ENCODE data around the gene STK39.

STK39 gene

DNA sequence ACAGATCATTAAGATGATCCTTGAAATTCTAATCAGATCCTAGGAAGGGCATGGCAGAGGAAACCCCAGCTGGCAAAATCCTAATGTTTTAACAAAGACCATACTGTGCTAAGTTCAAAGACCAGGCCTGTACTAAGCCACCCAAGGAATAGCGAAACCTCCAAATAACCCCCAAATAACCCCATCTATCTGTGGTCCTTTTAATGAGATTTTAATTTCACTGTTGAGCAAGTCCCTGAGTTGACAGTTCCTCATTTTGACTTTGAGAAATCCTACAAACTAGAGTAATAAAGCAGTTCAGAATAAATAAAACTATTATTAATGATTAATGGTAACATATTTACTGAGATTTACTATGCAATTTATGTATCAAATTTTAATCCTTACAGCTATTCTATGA is 259.8 kb downstream of the STK39 start:
- TF ChIP-seq, protein P1, sequence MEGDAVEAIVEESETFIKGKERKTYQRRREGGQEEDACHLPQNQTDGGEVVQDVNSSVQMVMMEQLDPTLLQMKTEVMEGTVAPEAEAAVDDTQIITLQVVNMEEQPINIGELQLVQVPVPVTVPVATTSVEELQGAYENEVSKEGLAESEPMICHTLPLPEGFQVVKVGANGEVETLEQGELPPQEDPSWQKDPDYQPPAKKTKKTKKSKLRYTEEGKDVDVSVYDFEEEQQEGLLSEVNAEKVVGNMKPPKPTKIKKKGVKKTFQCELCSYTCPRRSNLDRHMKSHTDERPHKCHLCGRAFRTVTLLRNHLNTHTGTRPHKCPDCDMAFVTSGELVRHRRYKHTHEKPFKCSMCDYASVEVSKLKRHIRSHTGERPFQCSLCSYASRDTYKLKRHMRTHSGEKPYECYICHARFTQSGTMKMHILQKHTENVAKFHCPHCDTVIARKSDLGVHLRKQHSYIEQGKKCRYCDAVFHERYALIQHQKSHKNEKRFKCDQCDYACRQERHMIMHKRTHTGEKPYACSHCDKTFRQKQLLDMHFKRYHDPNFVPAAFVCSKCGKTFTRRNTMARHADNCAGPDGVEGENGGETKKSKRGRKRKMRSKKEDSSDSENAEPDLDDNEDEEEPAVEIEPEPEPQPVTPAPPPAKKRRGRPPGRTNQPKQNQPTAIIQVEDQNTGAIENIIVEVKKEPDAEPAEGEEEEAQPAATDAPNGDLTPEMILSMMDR (IDR thresholded peaks at IDR 0.05; ENCODE audit: low read depth, low read length) = no peak
- DNase-seq (ENCODE audit: low read depth in 2 of 2) = no peak
- H3K4me3 ChIP-seq (replicated peaks in 1 of 2; ENCODE audit: low read depth in 2 of 2, low read length in 2 of 2) = no peak overlapping the region

DNA sequence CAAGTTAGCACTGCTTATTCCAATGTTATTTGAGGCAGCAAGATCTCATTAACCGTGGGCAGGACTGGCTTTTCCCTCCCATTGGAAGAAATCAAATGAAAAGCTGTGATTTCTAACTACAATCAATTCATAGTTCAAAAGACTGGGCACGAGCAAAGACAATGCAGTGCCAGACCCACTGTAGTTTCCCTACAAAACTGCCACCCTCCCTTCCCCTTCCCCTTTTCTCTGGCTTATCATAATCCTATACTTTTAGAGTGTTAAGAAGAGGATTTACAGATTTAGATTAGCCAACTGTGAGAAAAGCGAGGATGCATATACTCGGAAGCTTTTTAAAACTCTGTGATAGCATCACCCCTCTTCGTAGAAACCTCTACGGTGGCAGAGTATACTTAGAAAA is 260.4 kb downstream of the STK39 start:
- TF ChIP-seq, protein P1 (IDR thresholded peaks at IDR 0.05; ENCODE audit: low read depth, low read length) = no peak
- DNase-seq (ENCODE audit: low read depth in 2 of 2) = no peak
- no peak overlapping the region for H3K4me3 ChIP-seq (replicated peaks in 1 of 2; ENCODE audit: low read depth in 2 of 2, low read length in 2 of 2)

DNA sequence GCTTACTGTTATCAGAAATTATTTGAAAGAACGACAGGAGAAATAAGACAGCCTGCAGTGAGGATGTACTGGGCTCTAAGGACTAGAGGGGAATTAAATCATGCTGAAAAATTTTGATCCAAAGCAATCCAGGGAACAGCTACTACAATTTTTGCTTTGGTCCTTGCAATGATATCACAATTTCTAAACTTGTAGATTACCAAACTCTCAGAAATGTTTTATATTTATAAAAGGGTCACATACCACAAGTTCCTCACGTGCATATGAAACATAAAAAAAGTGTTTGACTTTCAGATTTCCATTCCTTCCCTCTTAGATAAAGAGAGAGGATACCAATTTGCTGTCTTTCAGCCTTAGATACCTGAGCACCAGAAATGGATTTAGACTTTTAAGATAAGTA is 261.2 kb downstream of the STK39 start:
- H3K4me3 ChIP-seq (replicated peaks in 1 of 2; ENCODE audit: low read depth in 2 of 2, low read length in 2 of 2) = no peak overlapping the region
- DNase-seq (ENCODE audit: low read depth in 2 of 2) = no peak
- TF ChIP-seq, protein P1 (IDR thresholded peaks at IDR 0.05; ENCODE audit: low read depth, low read length) = no peak

DNA sequence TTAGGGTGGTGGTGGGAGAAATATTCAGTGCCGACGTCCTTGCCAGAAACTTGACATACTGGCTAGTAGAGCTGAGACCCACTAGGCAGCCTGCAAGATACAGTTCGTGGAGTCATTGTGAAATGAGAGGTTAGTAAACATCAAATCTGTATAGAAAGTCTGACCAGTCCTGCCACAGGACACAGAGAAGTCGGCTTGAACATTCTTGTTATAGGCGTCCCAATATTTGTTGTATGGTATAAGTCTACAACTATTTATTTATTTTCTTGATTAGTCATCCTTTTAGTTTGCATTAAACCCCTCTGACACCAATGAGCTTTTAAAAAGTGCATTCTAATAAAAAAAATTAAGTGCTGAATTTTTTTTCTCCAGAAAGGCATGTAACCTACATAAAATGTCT is 265.4 kb downstream of the STK39 start:
- DNase-seq (ENCODE audit: low read depth in 2 of 2) = no peak
- TF ChIP-seq, protein P1 (IDR thresholded peaks at IDR 0.05; ENCODE audit: low read depth, low read length) = no peak
- no peak overlapping the region for H3K4me3 ChIP-seq (replicated peaks in 1 of 2; ENCODE audit: low read depth in 2 of 2, low read length in 2 of 2)

DNA sequence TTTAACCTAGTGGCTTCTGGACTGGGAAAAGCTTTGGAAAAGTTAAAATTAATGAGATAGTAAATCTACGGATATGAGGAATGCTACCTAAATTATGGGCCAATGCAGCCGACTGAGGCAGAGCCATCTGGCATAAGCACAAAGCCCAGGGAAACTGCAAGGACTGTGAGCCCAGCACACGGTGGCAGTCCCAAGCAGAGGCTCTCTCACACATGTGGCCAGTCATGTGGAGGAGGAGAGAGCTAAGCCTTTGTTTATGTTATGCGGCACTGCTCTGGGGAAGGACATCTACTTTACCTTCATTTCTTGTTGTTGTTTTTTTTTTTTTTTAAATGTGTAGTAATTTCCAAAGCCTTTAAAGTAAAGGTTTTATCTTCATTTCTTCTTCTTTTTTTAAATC is 267.0 kb downstream of the STK39 start:
- TF ChIP-seq, protein P1 (IDR thresholded peaks at IDR 0.05; ENCODE audit: low read depth, low read length) = no peak
- no peak for DNase-seq (ENCODE audit: low read depth in 2 of 2)

DNA sequence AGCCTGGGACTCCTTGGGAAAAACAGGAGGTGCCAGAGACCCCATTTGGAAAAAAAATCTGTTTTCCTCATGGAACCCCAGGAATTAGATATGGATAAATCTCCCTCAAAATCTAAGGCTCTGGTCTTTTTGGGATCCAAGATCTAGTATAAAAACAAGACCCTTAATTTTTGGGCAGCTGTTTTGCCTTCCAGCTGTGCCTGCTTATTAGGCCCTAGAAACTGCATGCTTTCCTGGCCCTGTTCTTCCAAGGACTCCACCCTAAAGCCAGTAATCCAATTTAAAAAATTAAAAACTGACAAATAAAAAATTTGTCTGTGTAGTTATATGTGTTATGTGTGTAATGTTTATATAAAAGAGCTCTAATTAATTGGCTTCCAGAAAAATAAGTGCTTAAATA is 274.6 kb downstream of the STK39 start:
- TF ChIP-seq, protein P1 (IDR thresholded peaks at IDR 0.05; ENCODE audit: low read depth, low read length) = no peak
- H3K4me3 ChIP-seq (replicated peaks in 1 of 2; ENCODE audit: low read depth in 2 of 2, low read length in 2 of 2) = no peak overlapping the region
- DNase-seq (ENCODE audit: low read depth in 2 of 2) = no peak

More for the DNA sequence above, 267.0 kb downstream of the STK39 start:
- no peak overlapping the region for H3K4me3 ChIP-seq (replicated peaks in 1 of 2; ENCODE audit: low read depth in 2 of 2, low read length in 2 of 2)

DNA sequence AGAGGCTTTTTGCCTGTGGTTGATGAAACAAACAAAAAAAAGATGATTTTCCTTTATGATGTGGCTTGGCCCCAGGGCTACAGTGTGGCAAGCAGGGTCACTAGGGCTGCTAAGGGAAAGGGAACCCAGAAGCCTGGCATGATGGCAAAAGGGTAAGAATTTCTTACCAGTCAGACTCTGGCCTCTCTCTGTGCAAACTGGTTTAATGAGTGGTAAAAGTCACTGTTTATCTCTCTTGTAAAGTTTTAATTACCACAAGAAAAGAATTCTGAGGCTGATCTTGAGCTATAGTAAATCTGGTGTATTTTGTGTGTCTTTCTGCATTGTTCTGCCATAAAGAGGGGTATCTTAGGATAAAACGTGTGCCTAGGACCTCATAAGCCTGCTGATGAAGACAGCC is 275.4 kb downstream of the STK39 start:
- TF ChIP-seq, protein P1 (IDR thresholded peaks at IDR 0.05; ENCODE audit: low read depth, low read length) = no peak
- no peak overlapping the region for H3K4me3 ChIP-seq (replicated peaks in 1 of 2; ENCODE audit: low read depth in 2 of 2, low read length in 2 of 2)
- no peak for DNase-seq (ENCODE audit: low read depth in 2 of 2)
